GM18505 (cell line): ENCODE data around the gene TNFRSF18.

ENCODE experiments used
- ATAC-seq: cut with Tn5 transposase; IDR thresholded peaks from one replicate; pipeline ENCODE4 v1.9.1; 2021; ENCODE audit not compliant: unreplicated experiment
- POLR2A ChIP-seq: IDR thresholded peaks from 4 replicates; pipeline ENCODE4 v1.6.1; 2011; ENCODE audit warnings: borderline replicate concordance; ENCODE audit not compliant: insufficient read depth, insufficient read length; ENCODE audit errors: extremely low read depth

Gene TNFRSF18

DNA sequence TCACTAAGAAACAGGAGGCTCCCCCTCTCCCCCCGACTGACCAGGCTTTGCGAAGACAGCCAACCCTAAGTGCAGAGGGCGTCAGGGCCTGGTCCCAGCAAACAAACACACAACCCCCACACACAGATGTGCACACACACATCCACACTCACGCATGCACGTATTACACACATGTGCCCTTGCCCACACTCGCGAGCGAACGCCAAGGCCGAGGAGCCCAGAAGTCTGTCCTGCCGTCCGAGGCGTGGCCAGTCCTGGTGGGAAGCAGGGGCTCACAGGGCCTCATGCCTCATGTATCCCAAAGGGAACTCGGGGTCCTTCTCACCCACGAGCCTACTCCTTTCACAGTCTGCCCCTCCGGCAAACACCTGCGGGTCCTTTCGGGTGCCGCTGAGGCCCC is 23.4 kb upstream of the TNFRSF18 start:
- no peak for ATAC-seq
- TF ChIP-seq POLR2A: no peak

DNA sequence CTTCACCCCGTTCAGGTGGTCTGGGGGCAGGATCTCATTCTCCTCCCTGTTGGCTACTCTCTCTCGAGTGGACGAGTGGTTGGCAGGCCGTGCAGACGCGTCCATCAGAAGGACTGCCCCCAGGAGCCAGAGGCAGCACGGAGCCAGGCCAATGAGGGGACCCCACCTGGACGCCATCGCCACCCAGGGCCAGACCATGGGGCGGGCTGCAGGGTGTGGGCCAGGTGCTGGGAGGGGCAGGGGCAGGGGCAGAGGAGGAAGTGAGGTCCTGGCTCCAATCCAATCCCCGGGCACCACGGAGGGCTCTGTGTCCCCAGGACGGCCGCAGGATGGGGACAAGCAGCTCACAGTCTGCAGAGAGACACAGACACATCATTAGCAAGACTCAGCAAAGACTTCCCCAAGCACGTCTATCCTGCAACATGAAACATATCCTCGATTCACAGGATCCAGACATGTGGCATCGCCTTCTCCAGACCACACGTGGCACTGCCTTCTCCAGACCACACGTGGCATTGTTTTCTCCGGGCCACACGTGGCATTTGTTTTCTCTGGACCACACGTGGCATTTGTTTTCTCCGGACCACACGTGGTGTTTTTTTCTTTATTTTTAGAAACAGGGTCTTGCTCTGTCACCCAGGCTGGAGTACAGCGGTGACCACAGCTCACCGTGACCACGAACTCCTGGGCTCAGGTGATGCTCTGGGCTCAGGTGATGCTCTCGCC is 22.4 kb upstream of the TNFRSF18 start:
- ATAC-seq: no peak
- no peak for TF ChIP-seq POLR2A

DNA sequence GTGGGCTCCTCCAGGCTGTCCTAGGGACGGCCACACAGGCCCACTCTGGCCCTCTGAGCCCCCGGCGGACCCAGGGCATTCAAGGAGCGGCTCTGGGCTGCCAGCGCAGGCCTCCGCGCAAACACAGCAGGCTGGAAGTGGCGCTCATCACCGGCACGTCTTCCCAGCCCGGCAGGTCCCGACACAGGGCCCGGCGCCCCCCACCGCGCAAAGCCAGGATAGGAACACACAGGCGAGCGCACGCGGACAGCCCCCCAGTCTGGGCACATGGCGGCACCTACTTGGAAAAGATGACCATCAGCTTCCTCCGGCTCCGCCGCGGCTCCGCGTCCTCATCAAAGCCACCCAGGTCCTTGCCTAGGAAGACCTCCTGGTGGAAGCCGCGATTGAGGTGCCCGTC is 21.8 kb upstream of the TNFRSF18 start:
- no peak for ATAC-seq

DNA sequence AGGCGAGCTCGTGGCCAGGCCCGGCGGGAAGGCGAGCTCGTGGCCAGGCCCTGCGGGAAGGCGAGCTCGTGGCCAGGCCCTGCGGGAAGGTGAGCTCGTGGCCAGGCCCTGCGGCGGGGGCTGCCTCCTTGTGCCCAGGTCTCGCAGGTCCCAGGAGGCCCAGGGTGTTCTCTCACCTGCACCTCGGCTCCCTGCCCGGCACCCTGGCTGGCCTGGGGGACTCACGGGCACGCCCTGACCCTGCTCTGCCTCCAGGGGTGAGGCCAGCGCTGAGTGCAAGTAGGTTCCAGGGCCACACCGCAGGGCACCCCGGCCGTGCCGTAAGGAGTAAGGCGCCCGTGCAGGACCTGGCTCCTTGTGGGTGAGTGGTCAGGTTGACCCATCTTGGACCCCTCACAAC is 21.0 kb upstream of the TNFRSF18 start:
- no peak for TF ChIP-seq POLR2A
- ATAC-seq: no peak

More for the DNA sequence above, 21.8 kb upstream of the TNFRSF18 start:
- TF ChIP-seq POLR2A: no peak

DNA sequence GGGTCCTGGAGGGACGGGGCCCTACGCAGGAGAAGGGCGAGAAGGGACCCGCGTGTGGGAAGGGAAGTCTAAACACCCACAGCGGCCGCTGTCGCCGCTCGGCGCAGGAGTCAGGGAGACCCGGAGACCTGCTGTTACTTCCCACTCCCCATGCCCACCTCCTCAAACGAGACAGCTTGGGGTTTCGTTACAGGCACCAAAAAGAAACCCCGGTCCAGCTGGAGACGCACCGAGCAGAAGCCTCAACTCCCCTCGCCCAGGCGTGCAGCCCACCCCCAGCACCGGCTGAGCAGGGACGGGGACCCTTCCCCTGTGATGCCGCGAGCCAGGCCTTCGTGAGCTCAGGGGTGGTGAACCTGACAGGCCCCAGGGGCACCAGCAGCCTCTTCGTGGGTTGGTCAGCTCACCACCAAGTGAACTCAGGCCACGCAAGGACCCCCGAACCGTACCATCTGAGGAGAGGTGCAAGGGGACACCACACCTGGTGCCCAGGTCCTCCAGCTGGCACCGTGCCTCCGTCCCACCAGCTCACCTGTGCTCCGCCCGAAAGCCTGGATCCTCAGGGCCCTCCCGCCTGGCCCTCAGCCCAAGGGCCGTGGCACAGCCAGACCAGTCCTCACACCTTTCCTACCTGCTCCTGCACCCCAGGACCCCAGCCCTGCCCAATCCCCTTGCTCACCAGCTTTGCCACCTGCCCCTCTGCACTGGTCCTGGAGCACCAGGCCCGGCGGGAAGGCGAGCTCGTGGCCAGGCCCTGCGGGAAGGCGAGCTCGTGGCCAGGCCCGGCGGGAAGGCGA is 20.4 kb upstream of the TNFRSF18 start:
- TF ChIP-seq POLR2A: no peak
- ATAC-seq: no peak

DNA sequence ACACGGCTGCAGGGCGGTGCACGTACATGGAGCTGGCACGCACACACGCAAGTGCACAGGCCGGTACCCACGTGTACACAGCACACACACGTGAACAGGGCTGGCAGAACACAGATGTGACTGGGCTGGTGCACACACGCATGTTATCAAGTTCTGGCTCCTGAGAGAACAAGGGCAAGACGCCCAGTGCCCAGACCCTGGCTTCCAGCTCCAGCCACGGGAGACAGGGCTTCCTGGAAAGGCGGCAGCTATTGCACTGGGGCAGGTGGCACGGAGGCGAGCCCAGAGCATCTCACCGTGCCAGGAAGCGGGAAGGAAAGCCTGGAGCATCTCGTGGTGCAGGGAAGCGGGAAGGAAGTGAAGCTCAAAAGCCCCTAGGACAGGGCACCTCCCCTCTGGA is 19.5 kb upstream of the TNFRSF18 start:
- TF ChIP-seq POLR2A: no peak
- no peak for ATAC-seq

DNA sequence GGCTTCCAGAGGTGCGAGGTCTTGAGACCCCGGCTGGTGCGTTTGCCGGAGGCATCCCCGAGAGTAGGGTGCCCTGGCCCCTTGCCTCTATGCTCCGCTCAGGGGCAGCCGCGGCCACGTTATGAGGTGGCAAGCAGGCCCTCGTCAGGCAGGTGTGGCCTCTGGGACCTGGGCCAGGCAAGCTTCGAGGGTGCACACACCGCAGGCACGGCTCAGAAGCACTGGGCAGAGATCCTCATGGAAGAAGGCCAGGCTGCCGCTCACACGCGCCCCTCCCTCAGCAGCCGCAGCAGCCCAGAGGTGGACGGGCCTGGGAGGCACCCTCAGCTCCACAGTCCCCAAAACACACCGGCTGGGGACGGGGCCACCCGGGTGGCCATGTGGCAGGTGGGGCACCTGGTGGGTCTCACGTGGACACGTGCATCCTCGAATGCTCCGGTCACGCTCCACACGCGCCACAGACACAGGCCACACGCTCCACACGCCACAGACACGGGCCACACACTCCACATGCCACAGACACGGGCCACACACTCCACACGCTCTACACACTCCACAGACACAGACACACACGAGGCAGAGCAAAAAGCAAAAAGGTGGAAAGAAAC is 18.9 kb upstream of the TNFRSF18 start:
- no peak for TF ChIP-seq POLR2A
- no peak for ATAC-seq

DNA sequence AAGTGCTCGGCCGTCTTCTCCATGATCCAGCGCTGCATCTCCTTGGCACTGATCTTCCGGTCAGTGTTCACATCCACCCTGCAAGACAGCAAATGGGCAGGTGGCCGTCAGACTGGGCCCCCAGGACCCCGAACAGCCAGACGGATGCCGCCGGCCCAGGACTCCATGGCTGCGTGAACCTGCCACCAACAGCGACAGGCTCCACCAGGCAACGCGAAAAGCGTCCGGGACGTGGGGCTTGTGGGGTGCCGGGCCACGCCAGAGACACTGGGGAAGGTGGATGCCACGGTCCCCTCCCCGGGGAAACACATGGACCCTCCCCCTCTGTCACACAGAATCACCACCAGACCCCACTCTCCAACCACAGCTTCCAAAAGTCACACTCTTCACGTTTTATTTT is 17.5 kb upstream of the TNFRSF18 start:
- ATAC-seq: no peak
- no peak for TF ChIP-seq POLR2A

DNA sequence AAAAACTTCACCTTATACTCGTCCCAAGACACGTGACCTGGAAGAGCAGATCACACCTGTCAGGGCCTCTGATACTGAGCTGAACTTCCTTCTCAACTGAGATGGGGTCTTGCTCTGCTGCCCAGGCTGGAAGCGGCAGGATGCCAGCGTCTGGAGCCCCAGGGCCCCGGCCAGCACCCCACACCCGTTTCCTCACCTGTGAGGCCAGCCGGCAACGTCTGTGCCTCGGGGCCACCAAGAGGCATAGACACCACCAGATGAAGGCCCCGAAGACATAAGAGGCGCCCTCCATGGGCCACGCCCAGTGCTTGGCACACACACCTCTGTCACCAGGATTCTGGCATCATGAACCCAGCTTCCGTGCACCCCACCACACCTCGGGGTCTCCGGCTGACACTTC is 16.9 kb upstream of the TNFRSF18 start:
- no peak for ATAC-seq
- TF ChIP-seq POLR2A: no peak

DNA sequence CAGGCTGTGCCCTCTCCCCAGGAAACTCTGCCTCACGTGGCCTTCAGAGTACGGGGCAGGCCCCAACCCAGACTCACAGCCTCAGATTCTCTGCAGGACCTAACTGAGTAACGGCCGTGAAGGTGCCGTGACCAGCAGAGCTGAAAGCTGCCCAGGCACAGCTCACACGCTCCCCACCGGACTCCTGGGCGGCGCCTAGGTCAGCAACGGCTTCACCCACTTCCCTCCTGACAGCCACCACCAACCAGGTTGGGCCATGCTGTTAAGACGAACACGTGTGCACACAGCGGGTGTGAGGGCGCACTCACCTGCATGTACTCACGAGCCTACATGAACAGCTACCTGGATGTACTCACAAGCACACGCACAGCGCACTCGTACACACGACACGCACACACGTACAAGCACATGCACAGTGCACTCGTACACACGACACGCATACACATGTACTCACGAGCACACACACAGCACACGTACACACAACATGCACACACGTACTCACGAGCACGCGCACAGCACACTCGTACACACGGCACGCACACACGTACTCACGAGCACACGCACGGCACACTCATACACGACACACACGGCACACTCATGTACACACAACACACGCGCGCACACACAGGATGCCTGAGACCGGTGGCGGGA is 16.3 kb upstream of the TNFRSF18 start:
- no peak for TF ChIP-seq POLR2A
- no peak for ATAC-seq

DNA sequence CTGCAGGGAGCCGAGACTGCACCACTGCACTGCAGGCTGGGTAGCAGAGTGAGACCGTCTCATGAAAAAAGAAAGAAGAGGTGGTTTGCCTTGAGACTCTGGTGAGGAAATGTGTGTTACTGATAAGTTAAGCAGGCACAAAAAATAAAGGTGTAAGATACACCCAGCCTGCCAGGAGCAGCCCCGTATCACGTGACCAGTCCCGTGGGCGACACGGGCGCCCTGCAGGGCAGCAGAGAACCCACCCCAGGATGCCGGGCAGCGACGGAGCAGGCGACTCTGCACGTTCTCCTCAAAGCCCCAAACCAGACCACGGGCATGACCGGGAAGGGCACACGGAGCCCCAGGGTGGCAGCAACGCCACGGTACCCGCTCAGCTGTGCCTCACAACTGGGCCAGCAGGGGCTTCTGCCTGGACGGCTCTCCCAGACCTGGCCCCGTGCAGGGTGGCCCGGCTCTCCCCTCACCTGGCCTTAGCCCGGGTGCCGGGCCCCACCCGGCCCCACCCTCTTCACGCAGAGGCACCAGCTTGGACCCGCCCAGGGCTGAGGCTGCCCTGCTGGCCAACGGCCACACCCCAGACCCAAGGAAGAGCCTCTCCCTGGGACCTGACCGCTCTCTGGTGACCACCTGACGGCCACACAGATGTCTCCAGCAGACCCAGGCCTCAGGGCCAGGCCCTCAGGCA is 15.6 kb upstream of the TNFRSF18 start:
- TF ChIP-seq POLR2A: no peak
- ATAC-seq: no peak

DNA sequence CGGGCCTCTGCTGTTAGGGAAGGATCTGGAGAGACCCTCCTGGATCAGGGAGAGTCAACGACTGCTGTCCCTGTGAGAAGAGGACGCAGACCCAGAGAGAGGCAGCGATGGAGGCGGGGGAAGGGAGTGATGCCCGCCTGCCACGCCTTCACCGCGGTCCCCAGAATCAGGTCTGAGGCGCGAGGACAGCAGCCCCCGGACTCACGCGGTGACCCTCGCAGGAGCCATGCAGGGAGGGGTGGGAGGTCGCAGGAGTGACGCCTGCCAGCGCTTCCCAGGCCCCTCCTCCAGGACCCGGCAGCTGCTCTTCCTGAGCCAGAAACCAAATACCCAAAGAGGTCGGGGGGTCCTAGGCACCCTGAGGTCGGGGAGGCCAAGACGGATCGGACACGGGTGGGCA is 13.8 kb upstream of the TNFRSF18 start:
- ATAC-seq: no peak
- TF ChIP-seq POLR2A: no peak

DNA sequence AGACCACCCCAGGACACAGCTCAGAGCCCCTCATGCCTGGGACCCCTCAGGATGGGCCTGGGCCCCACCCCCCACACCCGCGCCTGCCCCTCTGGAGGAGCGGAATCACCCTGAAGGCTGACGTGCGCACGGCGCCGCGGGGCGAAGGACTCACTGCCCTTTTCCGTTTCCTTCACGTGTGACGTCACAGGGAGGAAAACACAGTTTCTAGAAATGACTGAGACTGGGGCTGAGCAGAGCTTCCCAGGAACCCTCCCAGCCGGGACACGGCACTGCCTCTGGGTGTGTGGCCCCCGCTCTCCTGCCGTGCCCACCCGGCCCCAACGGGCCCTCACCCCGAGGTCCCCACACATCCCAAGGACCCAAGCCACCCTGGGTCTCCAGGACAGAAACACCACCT is 12.9 kb upstream of the TNFRSF18 start:
- no peak for TF ChIP-seq POLR2A
- ATAC-seq: no peak
